Activated naive CD4-positive, alpha-beta T cell (primary cell): ENCODE measurements around the gene SPOCK2.
A peak's percentile ranks its signal among the peaks of the same experiment; 100 is the strongest.
"Not testable (repeated sequence)": the region's sequence is repeated elsewhere in the genome, so short reads cannot be mapped to it uniquely, and the experiment has no call there.

ENCODE experiments used
- DNase-seq, 4 experiments: peaks; one replicate each; lab custom pipeline; 2025; lab: John Stamatoyannopoulos, UW

Gene SPOCK2, protein sequence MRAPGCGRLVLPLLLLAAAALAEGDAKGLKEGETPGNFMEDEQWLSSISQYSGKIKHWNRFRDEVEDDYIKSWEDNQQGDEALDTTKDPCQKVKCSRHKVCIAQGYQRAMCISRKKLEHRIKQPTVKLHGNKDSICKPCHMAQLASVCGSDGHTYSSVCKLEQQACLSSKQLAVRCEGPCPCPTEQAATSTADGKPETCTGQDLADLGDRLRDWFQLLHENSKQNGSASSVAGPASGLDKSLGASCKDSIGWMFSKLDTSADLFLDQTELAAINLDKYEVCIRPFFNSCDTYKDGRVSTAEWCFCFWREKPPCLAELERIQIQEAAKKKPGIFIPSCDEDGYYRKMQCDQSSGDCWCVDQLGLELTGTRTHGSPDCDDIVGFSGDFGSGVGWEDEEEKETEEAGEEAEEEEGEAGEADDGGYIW

DNA sequence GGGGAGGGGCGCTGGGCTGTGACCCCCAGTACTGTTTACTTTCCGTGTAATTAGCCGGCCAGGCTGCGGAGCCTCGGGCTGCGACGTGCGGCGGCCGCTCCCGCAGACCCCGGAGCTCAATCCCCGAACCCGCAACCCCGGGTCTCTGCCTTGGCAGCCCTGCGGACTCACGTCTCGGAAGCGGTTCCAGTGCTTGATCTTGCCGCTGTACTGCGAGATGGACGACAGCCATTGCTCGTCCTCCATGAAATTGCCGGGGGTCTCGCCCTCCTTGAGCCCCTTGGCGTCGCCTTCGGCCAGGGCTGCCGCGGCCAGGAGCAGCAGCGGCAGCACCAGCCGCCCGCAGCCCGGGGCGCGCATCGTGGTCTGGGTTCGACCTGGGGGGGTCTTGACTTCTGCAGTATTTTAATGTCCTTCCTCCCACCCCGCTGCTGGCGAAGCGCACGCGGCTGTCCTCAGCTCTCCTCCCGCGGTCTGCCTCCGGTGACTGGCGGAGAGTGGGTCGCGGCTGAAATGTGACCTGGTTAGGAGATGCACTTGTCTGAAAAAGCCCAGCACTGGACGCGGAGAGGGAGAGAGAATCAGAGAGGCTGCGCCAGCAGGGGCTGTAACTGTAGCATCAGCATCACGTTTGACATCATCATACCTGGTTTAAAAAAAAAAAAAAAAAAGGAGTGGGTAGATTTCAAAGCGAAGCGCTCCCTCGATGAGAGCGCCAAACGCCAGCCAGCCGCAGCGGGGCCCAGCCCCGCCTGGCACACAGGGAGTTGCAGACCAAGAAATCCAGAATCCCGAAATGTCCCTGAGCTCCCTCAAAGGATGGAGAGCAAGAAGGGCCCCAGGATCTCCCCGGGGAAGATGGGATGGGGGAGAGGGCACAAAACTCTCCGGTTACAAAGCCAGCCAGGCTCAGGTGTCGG, at the start of gene SPOCK2:
SPOCK2 (minus strand) TSS at position 583 of the 920 bp plus-strand sequence; CDS start at position 360, 223 bp downstream.
- DNase-seq, result peak; percentile 25 to 60 (median 40)

DNA sequence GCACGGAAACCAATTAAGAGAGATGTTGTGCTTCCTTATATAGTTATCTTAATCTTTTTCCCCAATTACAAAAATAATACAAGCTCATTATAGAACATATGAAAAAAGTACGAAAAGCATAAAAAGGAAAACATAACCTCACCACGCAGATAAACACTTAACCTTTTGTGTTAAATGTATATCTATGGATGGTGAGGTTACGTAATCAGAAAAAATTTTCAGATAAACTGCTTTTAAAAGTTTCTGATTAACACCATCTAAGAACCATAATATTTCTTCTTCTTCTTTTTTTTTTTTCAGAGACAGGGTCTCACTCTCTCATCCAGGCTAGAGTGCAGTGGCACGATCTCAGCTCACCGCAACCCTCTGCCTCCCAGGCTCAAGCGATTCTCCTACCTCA, 49.2 kb upstream of the SPOCK2 start:
- no peak for DNase-seq

DNA sequence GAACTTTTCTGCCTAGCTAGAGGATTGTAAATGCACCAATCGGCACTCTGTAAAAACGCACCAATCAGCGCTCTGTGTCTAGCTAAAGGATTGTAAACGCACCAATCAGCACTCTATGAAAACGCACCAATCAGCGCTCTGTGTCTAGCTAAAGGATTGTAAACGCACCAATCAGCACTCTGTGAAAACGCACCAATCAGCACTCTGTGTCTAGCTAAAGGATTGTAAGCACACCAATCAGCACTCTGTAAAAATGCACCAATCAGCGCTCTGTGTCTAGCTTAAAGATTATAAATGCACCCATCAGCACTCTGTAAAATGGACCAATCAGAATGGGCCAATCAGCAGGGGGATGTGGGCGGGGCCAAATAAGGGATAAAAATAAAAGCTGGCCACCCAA, 47.9 kb upstream of the SPOCK2 start:
- not testable (repeated sequence) for DNase-seq

DNA sequence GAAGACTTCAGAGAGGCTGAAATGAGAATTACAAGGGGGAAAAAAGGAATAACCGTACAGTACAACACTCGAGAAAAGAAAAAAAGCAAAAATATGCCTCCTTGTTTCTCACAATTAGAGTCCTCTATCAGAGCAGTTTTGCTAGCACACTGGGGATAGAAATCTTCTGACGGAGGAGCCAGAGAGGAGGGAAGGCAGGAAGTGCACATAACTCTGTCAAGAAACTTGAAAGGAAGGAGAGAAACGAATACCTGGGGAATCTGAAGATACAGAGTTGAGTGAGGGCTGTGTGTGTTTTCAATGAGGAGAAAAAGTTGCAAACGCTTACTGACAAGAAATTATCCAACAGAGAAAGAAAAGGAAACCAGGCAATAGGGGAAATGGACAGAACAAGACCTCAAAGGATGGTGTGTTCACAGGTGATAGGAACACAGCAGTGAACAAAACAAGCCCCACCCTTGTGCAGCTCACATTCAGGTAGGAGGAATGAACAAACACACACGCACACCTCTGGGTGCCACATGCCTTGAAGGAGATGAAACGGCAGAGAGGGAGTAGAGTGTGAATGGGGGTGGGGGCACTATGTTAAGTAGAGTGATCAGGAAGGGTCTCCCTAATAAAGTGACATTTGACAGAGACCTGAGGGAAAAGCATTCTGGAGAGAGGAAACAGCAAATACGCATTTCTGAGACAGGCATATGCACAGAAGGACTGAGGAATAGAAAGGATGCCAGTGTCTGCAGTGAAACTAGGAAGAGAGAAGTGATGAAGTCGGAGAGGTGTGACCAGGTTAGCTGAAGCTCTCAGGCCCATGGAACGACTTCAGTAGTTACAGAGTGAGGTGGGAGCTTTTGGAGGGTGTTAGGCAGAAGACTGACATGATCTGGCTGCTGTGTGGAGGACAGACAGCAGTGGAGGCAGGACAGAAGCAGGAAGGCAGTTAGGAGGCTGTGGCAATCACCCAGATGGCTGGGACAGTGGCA, 46.7 kb upstream of the SPOCK2 start:
- DNase-seq, result no peak

DNA sequence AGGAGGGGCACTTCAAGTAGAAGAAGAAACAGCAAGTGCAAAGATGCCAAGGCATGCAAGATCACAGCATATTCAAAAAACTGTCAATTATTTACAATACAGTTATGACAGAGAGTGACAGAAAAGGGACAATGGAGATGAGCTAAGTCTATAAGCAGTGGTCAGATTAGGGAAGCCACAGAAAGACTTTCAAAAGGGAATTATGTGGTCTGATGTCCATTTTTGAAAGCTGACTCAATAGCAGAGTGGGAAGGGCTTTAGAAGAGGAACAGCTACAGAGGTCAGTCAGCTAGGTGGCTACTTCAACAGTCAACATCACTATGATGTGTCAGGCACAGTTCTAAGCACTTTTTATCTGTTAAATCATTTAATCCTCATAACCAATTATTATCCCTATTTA, 45.2 kb upstream of the SPOCK2 start:
- DNase-seq, result no peak

DNA sequence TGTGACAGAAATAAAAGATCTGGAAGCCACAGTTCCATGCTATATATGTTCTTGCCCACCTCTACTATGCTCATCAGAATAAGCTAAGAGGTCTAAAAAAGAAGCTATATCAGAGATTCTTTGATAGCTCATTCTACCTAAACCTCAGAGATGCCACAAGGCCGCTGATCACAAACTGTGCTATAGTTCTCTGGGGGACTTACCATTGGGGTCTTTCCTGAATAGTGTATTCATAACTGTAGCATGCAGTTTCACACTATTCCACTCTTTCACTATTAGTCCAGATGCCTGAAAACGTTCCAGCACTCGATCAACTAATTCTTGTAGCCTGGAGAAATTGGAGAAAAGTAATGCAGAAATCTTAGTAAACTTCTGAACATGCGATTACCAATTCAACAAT, 44.5 kb upstream of the SPOCK2 start:
- no peak for DNase-seq

DNA sequence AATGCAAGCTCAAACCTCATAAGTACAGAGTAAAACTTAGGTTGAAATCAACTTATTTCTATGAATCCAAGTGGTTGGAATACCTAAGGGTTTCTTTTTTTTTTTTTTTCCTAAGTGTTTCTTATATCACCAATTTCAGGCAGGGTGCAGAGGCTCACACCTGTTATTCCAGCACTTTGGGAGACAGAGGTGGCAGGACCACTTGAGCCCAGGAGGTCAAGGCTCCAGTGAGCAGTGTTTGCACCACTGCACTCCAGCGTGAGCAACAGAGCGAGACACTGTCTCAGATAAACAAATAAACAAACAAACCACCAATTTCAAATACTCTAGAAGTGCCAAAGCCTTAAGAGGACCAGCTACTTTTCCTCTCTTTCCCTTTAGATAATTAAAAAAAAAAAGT, 39.2 kb upstream of the SPOCK2 start:
- no peak for DNase-seq

DNA sequence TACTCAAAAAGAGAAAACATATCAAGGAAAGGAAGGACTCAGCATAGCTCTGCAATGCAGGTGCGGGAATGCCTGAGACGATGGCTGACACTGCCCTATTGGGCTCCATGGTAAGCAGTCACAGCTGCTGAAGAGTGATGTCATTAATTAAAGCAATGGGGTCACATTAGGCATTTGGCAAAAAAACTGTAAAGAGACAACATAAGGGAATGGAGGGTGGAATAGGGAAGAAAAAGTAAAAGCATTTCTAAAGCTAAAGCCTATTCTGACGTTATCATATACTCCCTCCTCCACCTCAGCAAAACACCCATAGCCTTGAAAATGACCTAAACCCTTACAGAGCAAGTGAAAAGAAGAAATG, 38.5 kb upstream of the SPOCK2 start:
- DNase-seq, result no peak

DNA sequence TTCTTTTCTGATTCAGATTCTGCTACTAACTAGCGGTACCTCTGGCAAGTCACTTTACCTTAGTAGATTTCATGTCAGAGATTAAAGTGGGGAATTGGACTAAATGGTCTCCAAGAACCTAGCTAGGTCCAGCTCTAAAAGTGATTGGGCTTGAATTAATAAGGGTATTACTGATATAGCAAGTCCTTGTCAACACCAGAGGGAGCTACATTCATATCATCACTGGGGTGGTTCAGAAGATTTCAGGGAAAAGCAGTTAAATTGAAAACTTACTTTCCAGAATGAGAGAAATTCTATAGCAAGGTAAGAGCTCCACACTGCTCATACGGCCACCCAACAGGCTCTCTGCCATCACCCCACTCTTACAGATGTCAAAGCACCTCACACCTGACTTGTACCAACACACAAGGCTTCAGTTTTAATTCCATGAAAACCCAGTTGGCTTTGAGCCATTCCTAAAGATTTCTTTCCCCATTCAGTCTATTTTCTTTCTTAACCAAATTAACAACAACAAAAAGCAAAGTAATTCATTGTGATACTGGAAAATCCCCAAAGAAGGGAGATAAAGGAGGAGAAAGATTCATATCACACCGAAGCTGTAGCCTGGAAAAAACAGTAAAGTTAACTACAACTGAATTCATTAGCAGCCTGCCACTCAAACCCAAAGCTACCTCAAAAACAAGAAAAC, 38.0 kb upstream of the SPOCK2 start:
- no peak for DNase-seq

DNA sequence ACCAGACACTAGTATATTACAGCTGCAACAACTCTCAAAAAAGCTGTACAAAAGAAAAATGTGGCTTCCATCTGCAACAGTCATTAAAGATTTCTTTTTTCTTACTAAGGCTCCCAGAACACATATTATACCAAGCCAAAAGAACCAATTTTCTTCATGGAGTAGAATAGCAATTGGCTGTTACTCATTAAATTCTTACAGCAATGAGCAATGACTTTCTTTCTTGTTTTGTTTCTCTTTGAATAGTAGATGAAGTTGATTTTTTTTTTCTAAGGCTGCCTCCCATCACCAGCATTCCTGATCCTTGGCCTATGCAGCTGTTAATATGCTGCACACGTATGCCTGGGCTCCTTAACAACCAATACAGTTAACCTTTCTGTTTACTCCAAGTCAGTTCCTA, 36.6 kb upstream of the SPOCK2 start:
- no peak for DNase-seq

DNA sequence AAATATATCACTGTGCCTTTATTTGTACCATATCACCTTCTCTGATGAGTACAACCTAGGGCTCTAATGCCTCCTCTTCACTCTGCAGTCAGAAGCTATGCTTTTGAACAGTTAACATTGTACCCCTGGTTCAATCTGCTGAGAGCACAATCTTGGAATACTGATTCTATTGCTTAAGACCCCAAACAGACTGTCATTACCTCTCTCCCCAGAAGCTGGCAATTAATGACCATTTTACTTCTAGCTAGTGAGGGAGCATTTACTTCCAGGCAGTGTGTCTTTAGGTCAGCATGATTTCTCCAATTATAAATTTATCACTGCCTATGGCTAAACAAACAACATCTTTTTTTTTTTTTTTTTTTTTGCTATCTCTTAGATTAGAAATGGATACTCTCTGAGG, 36.0 kb upstream of the SPOCK2 start:
- no peak for DNase-seq

DNA sequence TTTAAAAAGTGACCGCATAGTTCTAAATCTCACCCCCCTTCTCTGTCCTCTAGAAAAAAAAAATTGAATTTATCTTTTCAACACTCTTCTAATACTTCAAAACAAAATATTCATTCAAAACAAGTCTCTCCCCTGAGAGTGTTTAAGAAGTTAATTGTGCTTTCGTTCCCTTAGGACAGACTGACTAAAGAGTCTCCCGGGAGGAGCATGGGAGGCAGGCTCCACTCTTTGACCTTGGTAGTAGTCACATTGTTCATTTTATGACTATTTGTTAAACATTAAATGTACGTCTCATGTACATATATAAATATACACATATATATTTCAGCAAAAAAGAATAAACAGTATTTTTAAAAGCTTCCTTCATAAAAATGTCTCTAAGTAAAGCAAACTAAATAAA, 35.3 kb upstream of the SPOCK2 start:
- DNase-seq, result no peak

DNA sequence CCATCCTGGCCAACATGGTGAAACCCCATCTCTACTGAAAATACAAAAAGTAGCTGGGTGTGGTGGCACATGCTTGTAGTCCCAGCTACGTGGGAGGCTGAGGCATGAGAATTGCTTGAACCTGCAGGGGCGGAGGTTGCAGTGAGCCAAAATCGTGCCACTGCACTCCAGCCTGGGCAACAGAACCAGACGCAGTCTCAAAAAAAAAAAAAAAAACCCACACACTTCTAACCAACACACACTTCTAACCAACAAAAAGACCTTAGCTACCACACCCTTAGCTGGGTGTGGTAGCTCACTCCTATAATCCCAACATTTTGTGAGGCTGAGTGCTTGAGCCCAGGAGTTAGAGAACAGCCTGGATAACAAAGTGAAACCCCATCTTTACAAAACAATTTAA, 33.9 kb upstream of the SPOCK2 start:
- no peak for DNase-seq

DNA sequence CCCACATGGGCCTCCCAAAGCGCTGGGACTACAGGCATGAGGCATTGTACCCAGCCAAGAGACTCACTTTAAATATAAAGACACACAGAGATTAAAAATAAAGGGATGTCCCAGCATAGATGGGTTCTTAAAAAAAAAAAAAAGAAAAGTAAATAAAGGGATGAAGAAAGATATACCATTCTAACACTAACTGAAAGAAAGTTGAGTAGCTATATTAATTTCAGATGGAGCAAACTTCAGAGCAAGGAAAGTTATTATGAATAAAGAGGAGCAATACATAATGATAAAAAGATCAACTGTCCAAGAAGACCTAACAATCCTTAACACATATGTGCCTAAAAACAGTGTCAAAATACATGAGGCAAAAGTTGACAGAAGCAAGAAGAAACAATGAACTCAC, 33.0 kb upstream of the SPOCK2 start:
- DNase-seq, result no peak

DNA sequence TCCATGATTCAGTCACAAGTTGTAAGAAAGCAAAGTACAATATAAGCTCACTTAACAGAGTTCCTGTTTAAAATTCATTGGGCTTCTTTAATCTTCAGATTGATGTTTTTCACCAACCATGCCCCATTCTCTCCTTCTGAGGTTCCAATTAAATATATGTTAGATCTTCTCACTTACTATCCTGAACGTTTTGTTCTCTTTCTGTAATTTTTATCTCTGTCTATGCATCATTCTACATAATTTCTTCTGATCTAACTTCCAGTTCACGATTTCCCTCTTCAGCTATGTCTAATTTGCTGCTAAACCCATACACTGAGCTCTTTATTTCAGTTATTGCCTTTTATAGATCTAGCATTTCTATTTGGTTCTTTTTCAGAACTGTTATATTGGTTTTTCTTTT, 28.0 kb upstream of the SPOCK2 start:
- DNase-seq, result no peak

DNA sequence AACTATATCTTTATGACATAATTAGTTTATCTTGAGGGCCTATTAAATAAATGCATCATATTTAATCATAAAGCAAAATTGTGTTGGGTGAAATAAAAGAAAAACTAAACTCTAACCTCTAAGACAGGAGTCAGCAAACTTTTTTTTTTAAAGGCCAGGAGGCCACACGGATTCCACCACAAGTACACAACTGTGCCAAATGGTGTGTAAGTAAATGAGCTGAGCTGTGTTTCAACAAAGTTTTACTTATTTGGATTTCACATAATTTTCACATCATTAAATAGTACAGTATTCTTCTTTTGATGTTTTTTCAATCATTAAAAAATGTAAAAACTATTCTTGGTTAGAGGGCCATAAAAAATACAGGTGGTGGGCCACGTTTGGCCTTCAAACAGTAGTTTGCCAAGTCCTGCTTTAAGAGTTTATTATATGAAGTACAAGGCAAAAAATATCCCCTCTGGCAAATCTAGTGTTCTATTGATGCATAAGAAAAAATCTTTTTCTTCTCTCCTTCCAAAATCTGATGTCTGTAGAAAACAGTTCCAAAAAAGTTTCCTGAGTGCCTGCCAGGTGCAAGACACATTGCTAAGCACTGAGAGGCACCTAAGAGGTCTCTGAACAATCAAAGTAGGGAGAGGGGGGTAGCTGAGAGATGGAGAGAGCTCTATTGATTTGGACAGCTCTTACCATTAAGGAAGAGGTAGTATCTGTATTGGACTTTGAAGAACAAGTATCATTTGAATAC, 26.5 kb upstream of the SPOCK2 start:
- DNase-seq, result no peak

DNA sequence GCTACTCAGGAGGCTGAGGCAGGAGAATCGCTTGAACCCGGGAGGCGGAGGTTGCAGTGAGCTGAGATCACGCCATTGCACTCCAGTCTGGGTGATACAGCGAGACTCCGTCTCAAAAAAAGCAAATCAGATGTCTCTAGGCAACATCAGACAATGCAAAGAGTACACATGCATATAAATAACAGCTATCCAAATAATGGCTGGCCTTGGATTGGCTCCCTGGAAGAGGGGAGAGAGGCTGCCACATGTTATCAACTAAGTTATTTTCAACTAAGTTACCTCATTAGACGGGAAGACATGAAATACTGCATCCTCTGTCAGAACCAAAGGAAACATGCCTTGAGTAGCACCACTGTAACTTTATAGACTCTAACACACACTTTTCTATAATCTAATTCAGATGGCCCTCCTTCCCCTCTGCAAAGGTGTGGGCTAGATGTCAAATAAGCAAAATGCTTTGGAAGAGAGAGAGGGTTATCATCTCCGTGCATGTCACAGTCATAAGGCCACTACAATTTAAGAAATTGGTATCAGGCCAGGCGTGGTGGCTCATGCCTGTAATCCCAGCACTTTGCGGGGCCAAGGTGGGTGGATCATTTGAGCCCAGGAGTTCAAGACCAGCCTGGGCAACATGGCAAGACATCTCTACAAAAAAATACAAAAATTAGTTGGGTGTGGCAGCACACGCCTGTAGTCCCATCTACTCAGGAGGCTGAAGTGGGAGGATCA, 22.5 kb upstream of the SPOCK2 start:
- DNase-seq, result no peak

DNA sequence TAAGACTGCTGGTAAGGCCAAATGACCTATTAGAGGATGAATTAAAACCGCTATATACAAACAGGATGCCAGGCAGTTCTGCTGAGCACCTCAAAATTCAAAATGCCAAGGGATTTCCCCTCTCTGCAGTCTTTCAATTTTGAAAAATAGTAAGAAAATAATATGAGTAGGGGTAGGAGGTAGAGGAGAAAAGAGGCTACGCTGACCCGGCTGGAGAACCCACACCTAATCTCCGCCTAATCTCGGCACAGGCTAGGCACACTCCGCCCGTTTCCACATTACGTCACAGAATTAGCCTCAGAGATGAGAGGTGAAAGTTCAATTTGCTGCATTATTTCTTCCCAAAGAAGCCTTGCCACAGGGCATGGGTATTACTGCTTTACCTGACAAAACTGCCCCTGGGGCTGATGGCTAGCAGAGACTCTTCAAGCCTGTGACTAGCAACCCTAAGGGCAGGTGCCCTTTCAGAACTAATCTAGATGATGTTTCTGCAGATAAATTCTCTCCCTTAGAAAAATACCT, 21.3 kb upstream of the SPOCK2 start:
- no peak for DNase-seq

DNA sequence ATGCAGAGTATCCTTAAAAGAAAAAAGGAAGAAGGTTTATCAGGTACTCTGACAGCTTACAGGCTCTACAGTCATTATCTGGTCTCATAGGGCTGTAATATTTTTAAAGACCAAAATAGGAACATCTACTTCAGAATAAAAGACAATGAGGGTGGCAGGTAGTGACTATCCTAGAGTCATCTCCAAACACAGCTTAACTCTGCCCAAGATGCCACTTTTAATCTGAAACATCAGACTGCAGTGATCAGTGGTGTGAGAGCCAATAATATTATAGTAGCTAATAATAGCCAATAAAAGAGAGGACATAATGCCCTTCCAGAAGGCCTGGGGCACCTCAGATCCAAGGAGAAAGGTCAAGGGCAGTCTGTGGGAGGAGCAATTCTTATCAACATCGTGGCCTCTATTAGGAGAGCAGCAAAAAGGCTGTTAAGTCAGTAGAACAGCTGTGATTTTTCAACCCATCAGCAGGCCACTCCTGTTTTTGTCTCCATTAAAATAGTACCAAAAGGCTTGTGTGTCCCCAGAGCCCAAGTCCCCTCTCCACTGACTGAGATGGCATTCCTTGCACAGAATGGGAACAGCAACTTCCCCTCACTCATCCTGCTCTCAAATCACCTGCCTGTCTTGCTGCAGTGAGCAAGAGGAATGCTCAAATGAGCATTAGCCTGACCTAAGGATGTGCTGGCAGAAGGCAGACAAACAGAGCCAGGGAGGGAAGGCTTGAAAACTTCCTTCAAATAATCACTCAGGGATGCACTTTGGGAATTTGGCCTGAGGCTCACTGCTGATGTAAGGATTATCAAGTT, 20.7 kb upstream of the SPOCK2 start:
- no peak for DNase-seq
